NCI-H187 treated with DMSO at 0.1 percent for 48 hours (cell line): ENCODE data around the gene MIS12.

Source experiments
- DNase-seq: peaks from one replicate; lab custom pipeline; 2025; lab: John Stamatoyannopoulos, UW

MIS12 gene

DNA sequence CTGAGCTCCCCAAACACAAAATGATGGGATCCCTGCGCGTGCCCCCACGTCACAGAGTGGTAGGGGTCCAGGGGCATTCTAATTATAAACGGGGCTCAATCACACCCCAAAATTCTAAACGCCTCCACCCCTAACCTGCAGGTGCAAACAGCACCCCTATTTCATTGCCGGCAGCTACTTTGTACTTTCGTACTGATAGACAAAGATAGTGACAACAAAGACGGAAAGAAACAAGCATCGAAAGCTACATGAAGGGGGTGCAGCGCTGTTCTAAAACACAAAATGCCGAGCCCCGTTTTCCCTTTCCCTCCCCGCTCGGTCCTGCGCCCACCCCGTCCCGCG lies 13.9 kb downstream of the MIS12 start:
- DNase-seq: no peak

GRCh38 chr17:5500589-5501391 lies 14.4 kb downstream of the MIS12 start:
- peak; percentile 5 for DNase-seq

DNA sequence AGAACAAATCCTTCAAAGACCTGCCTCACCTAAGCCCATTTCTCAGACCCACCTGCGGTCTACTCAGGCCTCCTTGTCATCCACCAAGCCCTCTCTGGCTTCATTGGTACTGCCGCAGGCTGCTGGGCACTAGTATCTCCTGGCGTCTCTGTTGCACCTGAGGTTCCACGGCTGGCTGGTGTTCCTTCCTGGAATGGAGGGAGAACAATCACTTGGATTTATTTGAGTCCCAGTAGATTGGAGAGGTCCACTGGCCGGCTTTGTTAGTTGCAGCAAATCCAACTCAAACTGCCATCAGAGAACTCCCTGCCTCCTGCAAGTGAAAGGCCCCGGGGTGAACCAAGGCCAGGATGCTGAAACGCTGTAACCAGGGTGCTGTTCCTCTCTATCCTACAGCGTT lies 15.3 kb downstream of the MIS12 start:
- no peak for DNase-seq

DNA sequence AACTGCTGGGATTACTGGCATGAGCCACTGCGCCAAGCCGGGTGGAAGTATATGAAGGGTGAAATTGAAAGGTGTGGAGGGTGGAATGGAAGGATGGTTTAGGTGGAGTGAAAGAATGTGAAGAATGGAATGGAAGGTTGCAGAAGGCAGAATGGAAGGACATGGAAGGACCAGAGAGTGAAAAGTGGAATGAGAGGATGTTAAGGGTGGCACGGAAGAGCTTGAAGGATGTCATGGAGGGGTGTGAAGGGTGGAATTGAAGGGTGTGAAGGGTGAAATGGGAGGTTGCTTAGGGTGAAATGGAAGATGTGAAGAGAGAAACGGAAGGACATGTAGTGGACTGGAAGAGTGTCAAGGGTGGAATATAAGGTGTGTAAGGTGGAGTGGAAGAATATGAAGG lies 16.2 kb downstream of the MIS12 start:
- DNase-seq: no peak

DNA sequence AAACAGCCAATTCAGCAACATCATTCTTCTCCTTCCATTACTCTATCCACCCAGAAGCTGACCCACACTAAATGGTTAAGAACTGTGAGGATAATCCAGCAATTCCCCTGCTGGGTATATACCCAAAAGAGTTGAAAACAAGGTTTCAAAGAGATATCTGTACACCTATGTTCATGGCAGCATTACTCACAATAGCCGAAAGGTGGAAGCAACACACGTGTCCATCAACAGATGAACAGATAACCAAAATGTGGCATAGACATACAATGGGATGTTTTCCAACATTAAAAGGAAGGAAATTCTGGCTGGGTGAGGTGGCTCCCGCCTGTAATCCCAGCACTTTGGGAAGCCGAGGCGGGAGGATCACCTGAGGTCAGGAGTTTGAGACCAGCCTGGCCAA lies 19.9 kb downstream of the MIS12 start:
- DNase-seq: no peak

- peak; percentile 25 for DNase-seq
Measured at GRCh38 chr17:5508810-5509209, 22.4 kb downstream of the MIS12 start.

GRCh38 chr17:5509482-5509881 lies 23.1 kb downstream of the MIS12 start:
- DNase-seq: no peak

- DNase-seq: no peak
Measured at GRCh38 chr17:5510771-5511170, 24.4 kb downstream of the MIS12 start.

DNA sequence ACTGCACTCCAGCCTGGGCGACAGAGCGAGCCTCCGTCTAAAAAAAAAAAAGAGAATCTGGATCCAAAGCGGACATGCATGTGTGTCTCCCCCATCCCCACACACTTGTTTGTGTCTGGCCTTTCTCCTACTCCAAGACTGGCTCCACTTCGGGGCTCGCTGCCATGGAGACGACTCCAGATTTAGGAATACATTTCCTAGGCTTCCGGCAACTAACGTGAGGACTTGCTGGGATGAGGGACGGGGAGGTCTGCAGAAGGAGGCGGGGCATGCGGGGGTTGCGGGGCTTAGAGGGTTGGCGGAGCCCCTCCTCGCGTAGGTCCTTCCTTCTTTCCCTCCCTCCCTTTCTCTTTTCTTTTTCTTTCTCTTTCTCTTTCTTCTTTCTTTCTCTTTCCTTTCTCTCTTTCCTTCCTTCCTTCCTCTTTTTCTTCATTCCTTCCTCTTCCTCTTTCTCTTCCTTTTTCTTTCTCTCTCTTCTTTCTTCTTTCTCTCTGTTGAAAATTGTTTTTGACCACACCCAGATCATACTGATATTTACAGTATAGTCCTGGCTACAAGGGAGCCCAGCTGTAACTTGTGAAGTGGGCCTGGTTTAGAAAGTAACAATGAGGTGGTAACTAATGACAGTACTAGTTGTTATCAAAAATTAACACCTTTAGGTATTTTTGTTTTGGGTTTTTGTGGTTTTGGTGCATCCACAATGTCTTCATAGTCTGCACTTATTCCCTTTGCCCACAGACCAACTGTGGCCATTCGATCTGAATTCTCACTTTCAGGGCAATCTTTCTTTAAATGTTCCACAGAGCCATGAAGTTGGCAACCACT lies 25.2 kb downstream of the MIS12 start:
- no peak for DNase-seq

GRCh38 chr17:5513628-5514027 lies 27.3 kb downstream of the MIS12 start:
- no peak for DNase-seq

DNA sequence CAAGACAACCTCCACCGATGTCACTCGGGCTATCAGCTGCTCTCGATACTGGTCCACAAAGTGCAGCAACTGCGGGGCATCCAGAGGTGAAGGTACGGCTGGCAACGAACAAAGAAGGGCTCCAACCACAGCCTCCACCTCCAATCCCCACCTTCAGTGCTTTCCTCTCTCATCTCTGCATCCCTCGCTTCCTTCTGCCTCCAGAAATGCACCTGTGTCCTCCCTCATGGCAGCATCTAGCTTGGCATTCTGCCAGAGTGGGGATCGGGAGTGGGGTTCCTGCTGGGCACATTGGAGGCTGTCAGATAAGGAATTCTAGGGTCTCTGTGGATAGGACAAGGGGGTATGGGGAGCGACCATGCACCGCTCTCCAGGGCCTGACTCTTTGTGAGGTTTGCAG lies 28.6 kb downstream of the MIS12 start:
- no peak for DNase-seq

DNA sequence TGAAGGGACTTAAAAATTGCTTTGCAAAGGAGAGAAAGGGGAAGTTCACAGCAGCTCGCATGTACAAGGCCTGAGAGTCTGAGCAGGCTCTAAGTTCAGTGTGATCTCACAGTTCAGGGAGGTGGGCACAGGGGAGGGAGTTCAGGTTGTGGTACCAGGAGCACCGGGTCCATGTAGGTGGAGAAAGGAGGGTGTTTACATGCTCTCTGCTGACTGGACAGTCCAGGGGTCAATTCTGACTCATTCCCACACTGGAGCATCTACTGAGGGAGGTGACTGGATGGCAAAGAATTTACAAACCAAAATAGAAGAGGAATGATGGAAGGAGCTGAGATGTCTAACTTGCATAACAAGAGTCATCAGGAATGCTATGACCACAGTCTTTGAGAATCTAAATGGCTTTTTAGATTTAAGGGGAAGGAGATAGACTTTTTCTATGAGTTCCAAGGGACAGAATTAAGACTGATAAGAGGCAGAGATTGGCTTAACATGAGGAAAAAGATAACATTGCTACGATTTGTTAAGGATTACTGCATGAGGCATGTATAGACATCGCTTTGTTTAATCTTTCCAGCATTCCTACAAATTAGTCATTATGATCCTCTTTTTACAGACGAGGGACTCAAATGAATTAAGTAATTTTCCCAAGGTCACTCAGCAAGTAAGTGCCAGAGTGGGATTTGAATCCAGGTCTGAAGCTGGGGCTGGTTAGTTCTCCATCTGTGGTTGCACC lies 29.9 kb downstream of the MIS12 start:
- no peak for DNase-seq

GRCh38 chr17:5522476-5522875 lies 36.1 kb downstream of the MIS12 start:
- DNase-seq: no peak

- DNase-seq: no peak
Measured at GRCh38 chr17:5523249-5523648, 36.9 kb downstream of the MIS12 start.

GRCh38 chr17:5526821-5527598 lies 40.6 kb downstream of the MIS12 start:
- peak; percentile 0 for DNase-seq

GRCh38 chr17:5527601-5528250 lies 41.4 kb downstream of the MIS12 start:
- DNase-seq: no peak

DNA sequence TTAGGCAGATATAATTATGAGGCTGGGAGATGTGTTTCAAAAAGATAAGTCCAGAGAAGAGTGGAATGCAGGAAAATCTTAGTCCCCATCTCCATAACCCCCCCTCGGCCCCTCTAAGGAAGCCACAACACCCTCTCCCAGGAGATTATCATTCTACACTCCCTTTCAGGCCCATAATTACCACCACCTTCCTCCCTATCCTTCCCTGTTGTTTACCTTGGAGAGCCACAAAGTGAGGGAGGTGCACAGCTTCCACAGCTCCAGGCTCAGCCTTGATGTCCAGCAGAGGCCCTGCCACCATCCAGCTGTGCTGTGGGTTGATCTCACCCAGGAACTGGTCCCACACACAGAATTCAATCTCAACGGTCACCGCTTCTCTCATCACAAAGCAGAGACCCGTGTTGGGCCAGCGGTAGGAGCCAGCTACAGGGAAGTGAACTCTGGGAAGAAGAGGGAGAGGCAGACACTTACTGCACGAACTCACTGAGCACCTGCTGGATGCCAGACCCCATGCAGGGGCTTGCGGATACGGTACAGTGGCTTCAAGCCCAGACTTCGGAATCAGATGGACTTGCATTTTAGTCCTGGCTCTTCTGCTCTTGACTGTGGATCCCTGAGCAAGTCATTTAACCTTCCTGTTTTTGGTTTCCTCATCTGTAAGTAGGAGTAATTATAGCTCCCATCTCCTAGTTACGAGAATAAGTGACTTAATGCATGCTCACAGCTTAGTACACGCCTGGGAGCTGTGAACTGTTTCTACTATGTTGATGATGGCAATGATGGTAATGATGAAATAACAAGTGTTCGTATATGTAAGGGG lies 44.1 kb downstream of the MIS12 start:
- DNase-seq: no peak

GRCh38 chr17:5531085-5531418 lies 44.7 kb downstream of the MIS12 start:
- DNase-seq: no peak

DNA sequence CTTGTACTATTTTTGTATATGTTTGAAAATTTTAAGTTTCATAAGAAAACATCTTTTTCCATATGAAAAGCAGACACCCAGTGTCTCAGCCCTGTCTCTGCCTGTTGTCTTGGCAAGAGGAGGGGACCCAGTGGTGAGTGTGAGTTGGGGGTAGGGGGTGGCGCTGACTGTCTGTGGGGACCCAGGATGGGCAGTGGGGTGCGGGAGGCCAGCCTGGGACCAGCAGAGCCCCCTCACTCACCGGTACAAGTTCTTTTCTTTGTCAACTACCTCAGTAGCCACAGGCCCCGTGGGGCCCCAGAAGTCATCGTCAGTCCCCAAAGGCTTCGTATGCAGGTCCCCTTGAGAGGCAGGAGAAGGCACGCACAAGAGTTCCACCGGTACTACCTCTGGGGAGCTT lies 46.2 kb downstream of the MIS12 start:
- DNase-seq: no peak

DNA sequence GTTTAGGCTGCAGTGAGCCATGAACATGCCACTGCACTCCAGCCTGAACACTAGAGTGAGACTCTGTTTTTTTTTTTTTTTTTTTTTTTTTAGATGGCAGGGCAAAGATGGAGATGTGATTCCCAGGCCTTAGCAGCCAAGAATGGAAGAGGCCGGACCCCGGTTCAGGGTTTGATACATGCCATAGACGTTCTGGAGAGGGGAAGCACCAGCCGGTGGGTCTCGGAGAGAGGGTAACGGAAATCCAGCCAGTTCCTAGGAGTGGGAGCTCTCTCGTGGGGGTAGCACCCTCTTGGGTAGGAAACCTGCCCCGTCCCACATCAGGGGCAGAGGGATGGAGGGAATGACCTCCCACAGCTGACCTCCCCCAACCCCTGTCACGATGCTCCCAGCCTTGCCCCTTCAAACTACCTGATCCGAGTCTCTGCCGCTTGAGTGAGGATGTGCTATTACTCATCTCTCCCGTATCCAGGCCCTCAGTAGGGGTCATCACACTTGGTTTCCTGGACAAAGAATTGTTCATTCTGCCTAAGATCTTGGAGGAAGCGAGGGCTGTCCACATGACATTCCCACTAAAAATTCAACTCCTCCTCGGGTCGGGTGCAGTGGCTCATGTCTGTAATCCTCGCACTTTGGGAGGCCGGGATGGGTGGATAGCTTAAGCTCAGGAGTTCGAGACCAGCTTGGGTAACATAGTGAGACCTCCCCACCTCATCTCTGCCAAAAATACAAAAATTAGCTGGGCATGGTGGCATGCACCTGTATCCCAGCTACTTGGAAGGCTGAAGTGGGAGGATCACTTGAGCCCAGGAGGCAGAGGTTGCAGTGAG lies 47.3 kb downstream of the MIS12 start:
- DNase-seq: no peak
